CD14-positive monocyte (primary cell): ENCODE measurements around the gene KLRC3. TPM values are rescaled to one million over a fixed set of nuclear protein-coding genes. Genes with fewer than 3 reads are reported as not detected.
"Not testable (repeated sequence)": the region's sequence is repeated elsewhere in the genome, so short reads cannot be mapped to it uniquely, and the experiment has no call there.

Experiments
- DNase-seq, 3 donors: peaks; one replicate each; pipeline ENCODE4 v3.0.0-alpha.2; 2011 to 2022
- H2AFZ ChIP-seq: 2 replicates; pipeline ENCODE4 v1.6.0; 2012; ENCODE audit warnings: mild to moderate bottlenecking, low read depth, low read length, inconsistent platforms; ENCODE audit not compliant: insufficient read depth, poor library complexity, severe bottlenecking
- H3K27ac ChIP-seq, 2 donors: 1 replicate in 1 of 2; 2 replicates in 1 of 2; pipeline ENCODE4 v1.5.1; 2012 to 2013; ENCODE audit warnings: low read length in 2 of 2, control low read depth in 1 of 2, inconsistent platforms in 1 of 2, low read depth in 1 of 2, mild to moderate bottlenecking in 1 of 2
- H3K27me3 ChIP-seq, 2 donors: one replicate each; pipeline versions ENCODE4 v1.6.0 to v1.6.1; 2011 to 2013; ENCODE audit warnings: low read length in 2 of 2; ENCODE audit not compliant: control insufficient read depth in 2 of 2, insufficient read depth in 2 of 2
- H3K36me3 ChIP-seq, 2 donors: replicated peaks in 1 of 2; 1 replicate in 1 of 2; 2 replicates in 1 of 2; pipeline versions ENCODE4 v1.5.1 to v1.6.1; 2012 to 2013; ENCODE audit warnings: low read length in 2 of 2, control low read depth in 1 of 2, inconsistent platforms in 1 of 2, mild to moderate bottlenecking in 1 of 2; ENCODE audit not compliant: insufficient read depth in 2 of 2, control insufficient read depth in 1 of 2
- H3K4me1 ChIP-seq, 2 donors: 1 replicate in 1 of 2; 2 replicates in 1 of 2; pipeline versions ENCODE4 v1.5.1 to v1.6.1; 2012 to 2013; ENCODE audit warnings: low read length in 2 of 2, control low read depth in 1 of 2, inconsistent platforms in 1 of 2, mild to moderate bottlenecking in 1 of 2, moderate library complexity in 1 of 2; ENCODE audit not compliant: insufficient read depth in 2 of 2, control insufficient read depth in 1 of 2
- H3K4me2 ChIP-seq: replicated peaks from 2 replicates; pipeline ENCODE3; 2012; ENCODE audit warnings: low read length, moderate library complexity, mild to moderate bottlenecking; ENCODE audit not compliant: poor library complexity, severe bottlenecking; ENCODE audit errors: extremely low read depth
- H3K4me3 ChIP-seq, 3 experiments: fragments of 200-600 bp in 1 of 3; sonication (generic) in 1 of 3; replicated peaks in 1 of 3; 1 replicate in 2 of 3; 2 replicates in 1 of 3; pipeline ENCODE4 v1.5.1; 2011 to 2013; ENCODE audit warnings: low read length in 3 of 3, mild to moderate bottlenecking in 3 of 3, control low read depth in 2 of 3, low read depth in 2 of 3, inconsistent platforms in 1 of 3, moderate library complexity in 1 of 3
- H3K79me2 ChIP-seq: 2 replicates; pipeline ENCODE4 v1.6.0; 2012; ENCODE audit warnings: mild to moderate bottlenecking, control low read depth, inconsistent platforms, low read length, moderate library complexity; ENCODE audit not compliant: insufficient read depth
- H3K9ac ChIP-seq: 2 replicates; pipeline ENCODE4 v1.6.0; 2017; ENCODE audit warnings: low read length, mild to moderate bottlenecking; ENCODE audit not compliant: insufficient read depth, poor library complexity, severe bottlenecking
- H3K9me3 ChIP-seq, 2 donors: replicated peaks in 1 of 2; 1 replicate in 1 of 2; 2 replicates in 1 of 2; pipeline versions ENCODE4 v1.5.1 to v1.6.1; 2012 to 2013; ENCODE audit warnings: low read length in 2 of 2, control low read depth in 1 of 2; ENCODE audit not compliant: control insufficient read depth in 1 of 2, insufficient read depth in 1 of 2
- H4K20me1 ChIP-seq: 2 replicates; pipeline ENCODE4 v1.6.0; 2012; ENCODE audit warnings: mild to moderate bottlenecking, low read length, control low read depth, moderate library complexity; ENCODE audit not compliant: insufficient read depth
- H3K27ac Mint-ChIP-seq, 7 donors: one replicate each; pipeline ENCODE4 v1.8.0; 2020; ENCODE audit warnings: mild to moderate bottlenecking in 7 of 7, mixed read lengths in 7 of 7, moderate library complexity in 6 of 7, inconsistent platforms in 2 of 7
- H3K27me3 Mint-ChIP-seq, 3 donors: one replicate each; pipeline ENCODE4 v1.8.0; 2021 to 2022; ENCODE audit warnings: low read depth in 3 of 3, mild to moderate bottlenecking in 3 of 3, mixed read lengths in 3 of 3, moderate library complexity in 3 of 3, inconsistent platforms in 1 of 3
- H3K36me3 Mint-ChIP-seq, 2 donors: one replicate each; pipeline ENCODE4 v1.8.0; 2020; ENCODE audit warnings: mixed read lengths in 2 of 2, inconsistent platforms in 1 of 2, mild to moderate bottlenecking in 1 of 2
- H3K4me1 Mint-ChIP-seq: one replicate; pipeline ENCODE4 v1.8.0; 2020; ENCODE audit warnings: mild to moderate bottlenecking, mixed read lengths
- H3K4me3 Mint-ChIP-seq, 2 donors: one replicate each; pipeline ENCODE4 v1.8.0; 2020; ENCODE audit warnings: mild to moderate bottlenecking in 2 of 2, mixed read lengths in 2 of 2, moderate library complexity in 1 of 2
- H3K9me3 Mint-ChIP-seq, 7 donors: one replicate each; pipeline ENCODE4 v1.8.0; 2020 to 2022; ENCODE audit warnings: mixed read lengths in 7 of 7, mild to moderate bottlenecking in 6 of 7, moderate library complexity in 6 of 7, inconsistent platforms in 2 of 7
- WGBS: methylation state at CpG from one replicate; pipeline ENCODE4 v1.1.5; 2013; ENCODE audit warnings: missing lambda C conversion rate; ENCODE audit not compliant: insufficient coverage; 5-methylcytosine and 5-hydroxymethylcytosine counted together
- intact Hi-C, 2 donors: fragments of 100-400 bp; cut with micrococcal nuclease; formaldehyde crosslinking; loops; one replicate each; pipeline versions ENCODE4 v1.15.0 to v1.15.1; 2023
- polyA plus RNA-seq, 3 donors: library from polyadenylated mRNA; depleted of rRNA in 1 of 3; unstranded in 2 of 3; stranded (reverse) in 1 of 3; fragments of 300-500 nt in 2 of 3; fragments of >200 nt in 1 of 3; fragmentation: Illumina TruSeq in 2 of 3; gene quantifications; 1 replicate in 2 of 3; 2 replicates in 1 of 3; pipeline ENCODE4 v1.2.3, GENCODE V29; 2012 to 2021
- TF ChIP-seq, protein P1 (sequence below): fragments of 200-600 bp; IDR thresholded peaks from one replicate; pipeline ENCODE4 v1.8.0; 2022; ENCODE audit warnings: antibody characterized with exemption, mild to moderate bottlenecking

The KLRC3 gene
- polyA plus RNA-seq, 3 donors, result not detected

DNA sequence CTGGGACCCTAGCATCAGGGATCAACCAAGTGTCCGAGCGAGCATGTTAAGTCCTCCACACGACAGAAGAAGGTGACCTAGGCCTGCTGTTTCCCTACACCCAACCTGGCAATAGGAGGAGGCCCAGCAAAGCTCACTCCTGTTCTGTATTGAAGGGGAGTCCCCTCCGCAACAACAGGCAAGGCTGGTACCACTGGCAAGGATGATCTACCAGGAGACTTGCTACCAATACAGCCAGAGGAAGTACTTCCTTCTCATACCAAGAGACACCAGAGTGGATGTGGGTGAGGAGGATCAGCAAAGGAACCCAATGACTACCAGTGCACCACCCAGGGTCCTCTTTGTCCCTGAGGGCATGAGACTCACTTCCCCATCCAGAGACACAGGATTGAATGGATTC lies 27.8 kb upstream of the KLRC3 start:
- peaks cover 0 to 6% (median 2%) of the 10 kb centered on the region in 3 donors for H3K27me3 Mint-ChIP-seq
- H4K20me1 ChIP-seq, result no peaks in the 10 kb centered on the region
- H3K79me2 ChIP-seq, result no peaks in the 10 kb centered on the region
- no CpG with 5 or more reads among the region's 4 CpGs for WGBS
- TF ChIP-seq, protein P1, sequence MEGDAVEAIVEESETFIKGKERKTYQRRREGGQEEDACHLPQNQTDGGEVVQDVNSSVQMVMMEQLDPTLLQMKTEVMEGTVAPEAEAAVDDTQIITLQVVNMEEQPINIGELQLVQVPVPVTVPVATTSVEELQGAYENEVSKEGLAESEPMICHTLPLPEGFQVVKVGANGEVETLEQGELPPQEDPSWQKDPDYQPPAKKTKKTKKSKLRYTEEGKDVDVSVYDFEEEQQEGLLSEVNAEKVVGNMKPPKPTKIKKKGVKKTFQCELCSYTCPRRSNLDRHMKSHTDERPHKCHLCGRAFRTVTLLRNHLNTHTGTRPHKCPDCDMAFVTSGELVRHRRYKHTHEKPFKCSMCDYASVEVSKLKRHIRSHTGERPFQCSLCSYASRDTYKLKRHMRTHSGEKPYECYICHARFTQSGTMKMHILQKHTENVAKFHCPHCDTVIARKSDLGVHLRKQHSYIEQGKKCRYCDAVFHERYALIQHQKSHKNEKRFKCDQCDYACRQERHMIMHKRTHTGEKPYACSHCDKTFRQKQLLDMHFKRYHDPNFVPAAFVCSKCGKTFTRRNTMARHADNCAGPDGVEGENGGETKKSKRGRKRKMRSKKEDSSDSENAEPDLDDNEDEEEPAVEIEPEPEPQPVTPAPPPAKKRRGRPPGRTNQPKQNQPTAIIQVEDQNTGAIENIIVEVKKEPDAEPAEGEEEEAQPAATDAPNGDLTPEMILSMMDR, result no peak
- H3K4me3 ChIP-seq, result no peak overlapping the region
- no peaks in the 10 kb centered on the region for H3K36me3 Mint-ChIP-seq
- no peak overlapping the region for H3K27ac Mint-ChIP-seq
- H3K27me3 ChIP-seq, result no peaks in the 10 kb centered on the region
- H3K4me2 ChIP-seq, result no peak overlapping the region
- no peak overlapping the region for H3K4me3 Mint-ChIP-seq
- peaks cover 0 to 4% (median 0%) of the 10 kb centered on the region in 7 donors for H3K9me3 Mint-ChIP-seq
- no peak overlapping the region for H3K27ac ChIP-seq
- intact Hi-C loops, result no loop called here
- no peak overlapping the region for H3K9ac ChIP-seq
- no peaks in the 10 kb centered on the region for H3K9me3 ChIP-seq
- no peak overlapping the region for H2AFZ ChIP-seq
- no peaks in the 10 kb centered on the region for H3K36me3 ChIP-seq
- H3K4me1 ChIP-seq, result no peaks in the 10 kb centered on the region
- DNase-seq, result no peak
- no peaks in the 10 kb centered on the region for H3K4me1 Mint-ChIP-seq

DNA sequence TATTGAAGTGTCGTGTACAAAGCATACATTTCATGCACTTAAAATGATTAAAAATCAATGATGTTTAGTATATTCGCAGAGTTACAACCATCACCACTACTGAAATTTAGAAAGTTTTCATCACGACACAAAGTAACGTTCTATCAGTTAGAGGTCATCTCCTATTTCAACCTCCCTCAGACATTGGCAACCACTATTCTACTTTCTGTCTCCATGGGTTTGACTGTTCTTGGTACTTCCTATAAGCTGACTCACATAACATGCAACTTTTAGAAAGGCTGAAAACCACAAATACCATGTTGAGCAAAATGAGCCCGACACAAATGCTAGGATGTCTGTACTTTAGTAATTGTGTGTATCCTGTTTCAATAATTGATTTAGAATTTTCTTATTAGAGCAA lies 25.7 kb upstream of the KLRC3 start:
- H3K4me3 ChIP-seq, H3K4me2 ChIP-seq, H4K20me1 ChIP-seq, H3K9me3 Mint-ChIP-seq, DNase-seq, H3K4me3 Mint-ChIP-seq, H3K27ac Mint-ChIP-seq, H3K79me2 ChIP-seq, H3K27me3 Mint-ChIP-seq, H3K9ac ChIP-seq, H3K4me1 Mint-ChIP-seq, H3K27ac ChIP-seq, H3K27me3 ChIP-seq, H3K4me1 ChIP-seq, H3K36me3 Mint-ChIP-seq, H3K9me3 ChIP-seq, H3K36me3 ChIP-seq, intact Hi-C loops, H2AFZ ChIP-seq: not testable (repeated sequence)
- no CpG with 5 or more reads among the region's 5 CpGs for WGBS

DNA sequence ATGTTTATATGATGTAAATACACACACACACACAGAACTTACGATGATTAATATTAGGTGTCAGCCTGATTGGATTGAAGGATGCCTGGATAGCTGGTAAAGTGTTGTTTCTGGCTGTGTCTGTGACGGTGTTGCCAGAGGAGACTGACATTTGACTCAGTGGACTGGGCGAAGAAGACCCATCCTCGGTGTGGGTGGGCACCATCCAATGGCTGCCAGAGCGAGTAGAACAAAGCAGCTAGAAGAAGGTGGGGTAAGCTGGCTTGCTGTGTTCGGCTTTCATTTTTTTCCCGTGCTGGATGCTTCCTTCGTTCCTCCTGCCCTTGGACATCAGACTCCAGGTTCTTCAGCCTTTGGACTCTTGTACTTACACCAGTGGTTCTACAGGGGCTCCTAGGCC lies 20.7 kb upstream of the KLRC3 start:
- 94% methylated on average over 3 of the region's 8 CpGs for WGBS
- H3K9ac ChIP-seq, H2AFZ ChIP-seq, H3K4me2 ChIP-seq, H3K27me3 ChIP-seq, H3K36me3 ChIP-seq, H3K9me3 Mint-ChIP-seq, H3K79me2 ChIP-seq, H3K36me3 Mint-ChIP-seq, H3K4me3 Mint-ChIP-seq, H3K4me3 ChIP-seq, H3K27ac ChIP-seq, H3K27ac Mint-ChIP-seq, H3K4me1 Mint-ChIP-seq, intact Hi-C loops, H4K20me1 ChIP-seq, DNase-seq, H3K27me3 Mint-ChIP-seq, H3K4me1 ChIP-seq, H3K9me3 ChIP-seq: not testable (repeated sequence)

DNA sequence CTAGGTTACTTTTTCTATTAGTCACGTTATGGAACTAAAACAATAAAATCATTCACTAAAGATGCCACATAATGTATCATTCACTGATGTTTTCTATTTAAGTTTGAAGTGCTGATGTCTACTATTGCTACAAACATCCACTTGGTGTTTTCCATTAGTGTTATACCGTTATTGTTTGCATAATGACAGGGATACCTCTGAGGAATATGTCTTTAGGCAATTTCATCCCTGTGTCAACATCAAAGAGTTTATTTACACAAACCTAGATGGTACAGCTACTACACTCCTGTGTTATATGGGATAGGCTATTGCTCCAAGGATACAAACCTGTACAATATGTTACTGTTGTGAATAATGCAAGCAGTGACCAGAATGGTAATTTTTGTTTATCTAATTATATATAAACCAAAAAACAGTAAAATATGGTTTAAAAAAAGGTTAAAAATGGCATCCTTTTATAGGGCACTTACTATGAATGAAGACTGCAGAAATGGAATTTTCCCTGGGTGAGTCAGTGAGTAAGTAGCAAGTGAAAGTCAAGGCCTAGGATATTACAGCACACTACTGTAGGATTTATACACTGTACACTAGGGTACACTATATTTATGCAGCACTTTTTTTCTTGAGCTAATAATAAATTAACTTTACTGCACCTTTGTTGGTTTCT lies 19.3 kb upstream of the KLRC3 start:
- intact Hi-C loops, H3K4me3 Mint-ChIP-seq, H3K9me3 ChIP-seq, H3K36me3 ChIP-seq, H2AFZ ChIP-seq, H4K20me1 ChIP-seq, H3K4me1 ChIP-seq, H3K9me3 Mint-ChIP-seq, H3K79me2 ChIP-seq, H3K4me1 Mint-ChIP-seq, H3K9ac ChIP-seq, H3K27me3 Mint-ChIP-seq, H3K27me3 ChIP-seq, H3K36me3 Mint-ChIP-seq, H3K4me2 ChIP-seq, H3K4me3 ChIP-seq, H3K27ac Mint-ChIP-seq, DNase-seq, H3K27ac ChIP-seq: not testable (repeated sequence)
- no CpG with 5 or more reads among the region's 2 CpGs for WGBS
